ENCODE measurements around the gene CTNND2. TPM values are rescaled to one million over a fixed set of nuclear protein-coding genes. Genes with fewer than 3 reads are reported as not detected.

The CTNND2 gene
- total RNA-seq, 1 experiment from 2014 or later = 7.0 TPM

- no peaks in the 10 kb centered on the region; a peak in 1 of 7 replicates for H3K36me3 Mint-ChIP-seq (ENCODE audit: insufficient read depth in 1 of 3, low read depth in 3 of 3)
- WGBS (ENCODE audit: extremely low coverage, insufficient read length, low lambda C conversion rate) = no CpG with 5 or more reads among the region's 20 CpGs
- no peak overlapping the region for H3K4me2 ChIP-seq (ENCODE audit: insufficient read depth, insufficient read length, low read length)
These were observed 27.4 kb upstream of the CTNND2 start for GRCh38 chr5:11931638-11932037.

More at GRCh38 chr5:11931638-11932037, 27.4 kb upstream of the CTNND2 start:
- Histone ChIP-seq H3K4me1 (ENCODE audit: insufficient read depth, low read length) (no peaks in the 10 kb centered on the region), H3K79me2 (ENCODE audit: insufficient read depth, low read length) (no peaks in the 10 kb centered on the region), H3K27ac (ENCODE audit: insufficient read length, low read depth, low read length) (no peak overlapping the region), H3K27me3 (ENCODE audit: insufficient read depth, low read length) (no peaks in the 10 kb centered on the region), H3K18ac (ENCODE audit: insufficient read length, low read depth, low read length) (no peak overlapping the region), H4K8ac (replicated peaks; ENCODE audit: insufficient read length, low read depth, low read length) (no peak overlapping the region), H2BK12ac (ENCODE audit: insufficient read length, low read depth, low read length) (no peak overlapping the region), H2AFZ (ENCODE audit: low read length) (no peak overlapping the region), H2BK5ac (ENCODE audit: insufficient read length, low read length) (no peak overlapping the region), H2AK5ac (ENCODE audit: insufficient read length, low read length) (no peak overlapping the region), H4K20me1 (ENCODE audit: control insufficient read depth, insufficient read depth, insufficient read length) (no peaks in the 10 kb centered on the region), H4K5ac (ENCODE audit: insufficient read length, low read depth, low read length) (no peak overlapping the region), H3K23ac (ENCODE audit: insufficient read length, low read depth, low read length) (no peak overlapping the region), H2BK120ac (ENCODE audit: low read depth, low read length, poor library complexity, severe bottlenecking) (no peak overlapping the region), H2BK20ac (ENCODE audit: low read depth, low read length, poor library complexity, severe bottlenecking) (no peak overlapping the region), H3K23me2 (ENCODE audit: insufficient read length, low read depth, low read length, poor library complexity, severe bottlenecking) (no peaks in the 10 kb centered on the region), H2BK15ac (ENCODE audit: low read depth, low read length) (no peak overlapping the region), H3K79me1 (ENCODE audit: insufficient read depth, low read depth, low read length, poor library complexity, severe bottlenecking) (no peaks in the 10 kb centered on the region), H3K14ac (ENCODE audit: insufficient read depth, low read length) (no peak overlapping the region), H3K56ac (ENCODE audit: insufficient read length, low read depth, low read length) (no peak overlapping the region), H3K4ac (ENCODE audit: low read depth, low read length) (no peak overlapping the region), H3T11ph (ENCODE audit: low read length) (no peak overlapping the region), H3K9ac (ENCODE audit: extremely low read depth, insufficient read length, low read length) (no peak overlapping the region), H4K91ac (ENCODE audit: insufficient read length, low read depth, low read length) (no peak overlapping the region), H3K9me3 (ENCODE audit: control insufficient read depth, low read depth, low read length) (no peaks in the 10 kb centered on the region)
- H3K27ac Mint-ChIP-seq = no peak overlapping the region
- H3K27me3 Mint-ChIP-seq (ENCODE audit: low read depth) = peaks cover 2% of the 10 kb centered on the region; the same call in 1 of the 2 replicates
- H3K4me3 Mint-ChIP-seq = no peak overlapping the region
- no peak for DNase-seq
- peaks cover 0 to 2% of the 10 kb centered on the region in 2 experiments; a peak in 2 of 4 replicates for H3K4me1 Mint-ChIP-seq
- no peaks in the 10 kb centered on the region for H3K9me3 Mint-ChIP-seq
- TF ChIP-seq, protein P1, sequence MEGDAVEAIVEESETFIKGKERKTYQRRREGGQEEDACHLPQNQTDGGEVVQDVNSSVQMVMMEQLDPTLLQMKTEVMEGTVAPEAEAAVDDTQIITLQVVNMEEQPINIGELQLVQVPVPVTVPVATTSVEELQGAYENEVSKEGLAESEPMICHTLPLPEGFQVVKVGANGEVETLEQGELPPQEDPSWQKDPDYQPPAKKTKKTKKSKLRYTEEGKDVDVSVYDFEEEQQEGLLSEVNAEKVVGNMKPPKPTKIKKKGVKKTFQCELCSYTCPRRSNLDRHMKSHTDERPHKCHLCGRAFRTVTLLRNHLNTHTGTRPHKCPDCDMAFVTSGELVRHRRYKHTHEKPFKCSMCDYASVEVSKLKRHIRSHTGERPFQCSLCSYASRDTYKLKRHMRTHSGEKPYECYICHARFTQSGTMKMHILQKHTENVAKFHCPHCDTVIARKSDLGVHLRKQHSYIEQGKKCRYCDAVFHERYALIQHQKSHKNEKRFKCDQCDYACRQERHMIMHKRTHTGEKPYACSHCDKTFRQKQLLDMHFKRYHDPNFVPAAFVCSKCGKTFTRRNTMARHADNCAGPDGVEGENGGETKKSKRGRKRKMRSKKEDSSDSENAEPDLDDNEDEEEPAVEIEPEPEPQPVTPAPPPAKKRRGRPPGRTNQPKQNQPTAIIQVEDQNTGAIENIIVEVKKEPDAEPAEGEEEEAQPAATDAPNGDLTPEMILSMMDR (conservative IDR thresholded peaks at IDR 0.05) = no peak
